Measurements from ENCODE around the gene TAAR1.

DNA sequence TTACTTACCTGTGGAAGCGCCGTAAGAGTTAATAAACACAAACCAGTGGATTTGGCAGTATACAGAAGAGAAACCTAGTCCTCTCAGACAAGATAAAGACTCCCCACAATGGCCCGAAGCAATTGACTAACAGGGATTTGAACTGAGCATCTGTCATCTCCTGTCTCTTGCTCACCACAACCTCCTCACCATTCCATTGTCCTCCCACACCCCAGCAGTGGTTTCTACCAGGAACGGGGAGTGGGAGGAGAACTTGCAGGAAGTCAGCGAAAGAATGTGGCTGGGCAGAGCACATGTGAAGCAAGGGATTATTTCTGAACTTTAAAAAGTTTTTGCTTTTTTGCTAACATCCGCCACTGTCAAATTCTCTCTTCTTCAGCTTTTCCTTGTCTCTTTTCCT lies 24.6 kb upstream of the TAAR1 start:
- TF ChIP-seq, protein P1, sequence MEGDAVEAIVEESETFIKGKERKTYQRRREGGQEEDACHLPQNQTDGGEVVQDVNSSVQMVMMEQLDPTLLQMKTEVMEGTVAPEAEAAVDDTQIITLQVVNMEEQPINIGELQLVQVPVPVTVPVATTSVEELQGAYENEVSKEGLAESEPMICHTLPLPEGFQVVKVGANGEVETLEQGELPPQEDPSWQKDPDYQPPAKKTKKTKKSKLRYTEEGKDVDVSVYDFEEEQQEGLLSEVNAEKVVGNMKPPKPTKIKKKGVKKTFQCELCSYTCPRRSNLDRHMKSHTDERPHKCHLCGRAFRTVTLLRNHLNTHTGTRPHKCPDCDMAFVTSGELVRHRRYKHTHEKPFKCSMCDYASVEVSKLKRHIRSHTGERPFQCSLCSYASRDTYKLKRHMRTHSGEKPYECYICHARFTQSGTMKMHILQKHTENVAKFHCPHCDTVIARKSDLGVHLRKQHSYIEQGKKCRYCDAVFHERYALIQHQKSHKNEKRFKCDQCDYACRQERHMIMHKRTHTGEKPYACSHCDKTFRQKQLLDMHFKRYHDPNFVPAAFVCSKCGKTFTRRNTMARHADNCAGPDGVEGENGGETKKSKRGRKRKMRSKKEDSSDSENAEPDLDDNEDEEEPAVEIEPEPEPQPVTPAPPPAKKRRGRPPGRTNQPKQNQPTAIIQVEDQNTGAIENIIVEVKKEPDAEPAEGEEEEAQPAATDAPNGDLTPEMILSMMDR (IDR thresholded peaks at IDR 0.05): no peak
- TF ChIP-seq POLR2A (IDR thresholded peaks at IDR 0.05): no peak

Data from Peyer's patch (tissue), 4 donors.